SKM-1 treated with dmso at 0.1 percent for 144 hours (cell line): Measurements from ENCODE around the gene NLGN1.

ENCODE experiments used
- DNase-seq: peaks from one replicate; lab custom pipeline; 2025; ENCODE audit not compliant: unreplicated experiment; lab: John Stamatoyannopoulos, UW

Gene NLGN1

GRCh38 chr3:173945806-173946205 is 548.3 kb downstream of the NLGN1 start:
- DNase-seq: no peak

GRCh38 chr3:173954647-173955046 is 557.1 kb downstream of the NLGN1 start:
- DNase-seq: no peak

GRCh38 chr3:173957646-173958045 is 560.1 kb downstream of the NLGN1 start:
- no peak for DNase-seq

- DNase-seq: no peak
Observed at GRCh38 chr3:173958805-173959204, 561.3 kb downstream of the NLGN1 start.

DNA sequence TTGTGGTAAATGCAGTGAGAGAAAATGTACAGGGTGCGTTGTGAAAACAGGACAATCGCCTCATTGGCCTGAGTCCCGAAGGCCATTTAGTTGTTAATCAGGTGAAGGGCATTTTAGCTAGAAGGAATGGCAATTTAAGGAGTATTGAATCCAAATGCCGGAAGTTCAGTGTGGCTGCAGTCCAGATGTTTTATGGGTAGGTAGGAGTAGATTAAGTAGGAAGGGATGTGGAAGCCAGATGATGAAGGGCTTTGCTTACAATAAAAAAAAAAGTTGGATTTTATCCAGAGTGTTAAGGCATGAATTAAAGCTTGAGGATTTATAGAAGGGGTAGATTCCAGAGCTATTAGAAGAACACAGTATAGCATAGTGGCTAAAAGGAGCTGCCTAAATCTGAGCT is 572.7 kb downstream of the NLGN1 start:
- no peak for DNase-seq

GRCh38 chr3:173976281-173976680 is 578.7 kb downstream of the NLGN1 start:
- DNase-seq: no peak

GRCh38 chr3:173977747-173978146 is 580.2 kb downstream of the NLGN1 start:
- no peak for DNase-seq

GRCh38 chr3:173983343-173983742 is 585.8 kb downstream of the NLGN1 start:
- no peak for DNase-seq

- no peak for DNase-seq
Observed at GRCh38 chr3:173986861-173987410, 589.4 kb downstream of the NLGN1 start.

GRCh38 chr3:173988909-173989308 is 591.4 kb downstream of the NLGN1 start:
- DNase-seq: no peak

GRCh38 chr3:173992416-173992815 is 594.9 kb downstream of the NLGN1 start:
- no peak for DNase-seq

DNA sequence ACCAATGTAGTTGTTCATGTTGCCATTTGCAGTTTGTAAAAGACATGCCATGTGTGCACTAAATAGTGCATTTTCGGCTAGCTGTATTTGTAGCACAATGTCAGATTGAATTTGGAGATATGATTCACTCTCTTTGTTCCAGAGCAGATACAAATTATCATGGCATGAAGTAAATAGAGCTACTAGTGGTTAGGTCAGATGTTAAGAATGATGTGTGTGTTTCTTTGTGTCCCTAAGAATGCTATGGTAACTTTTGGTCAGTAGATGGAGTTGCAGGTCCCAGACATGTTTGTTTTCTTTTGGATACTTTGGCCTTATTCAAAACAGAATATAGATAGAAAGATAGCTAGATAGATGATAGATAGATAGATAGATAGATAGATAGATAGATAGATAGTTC is 595.8 kb downstream of the NLGN1 start:
- no peak for DNase-seq

DNA sequence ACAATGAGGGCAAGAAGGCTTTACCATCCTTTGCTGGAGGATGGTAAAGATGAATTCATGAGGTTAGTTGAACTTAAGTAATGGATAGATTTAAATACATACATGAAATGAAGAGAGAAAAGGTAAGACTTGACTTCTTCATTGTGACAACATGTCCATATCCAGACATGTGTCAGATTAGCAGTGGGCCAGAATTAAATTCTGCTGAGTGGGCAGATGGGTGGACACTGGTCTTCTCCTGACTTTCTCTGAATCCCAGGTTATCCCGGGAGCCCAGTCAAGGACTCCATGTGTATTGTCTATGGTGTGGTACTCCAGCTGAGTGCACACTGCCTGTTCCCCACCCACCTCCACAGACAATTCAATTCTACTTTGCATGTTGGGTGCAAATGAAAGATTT is 603.1 kb downstream of the NLGN1 start:
- DNase-seq: no peak

GRCh38 chr3:174002543-174002942 is 605.0 kb downstream of the NLGN1 start:
- DNase-seq: no peak

DNA sequence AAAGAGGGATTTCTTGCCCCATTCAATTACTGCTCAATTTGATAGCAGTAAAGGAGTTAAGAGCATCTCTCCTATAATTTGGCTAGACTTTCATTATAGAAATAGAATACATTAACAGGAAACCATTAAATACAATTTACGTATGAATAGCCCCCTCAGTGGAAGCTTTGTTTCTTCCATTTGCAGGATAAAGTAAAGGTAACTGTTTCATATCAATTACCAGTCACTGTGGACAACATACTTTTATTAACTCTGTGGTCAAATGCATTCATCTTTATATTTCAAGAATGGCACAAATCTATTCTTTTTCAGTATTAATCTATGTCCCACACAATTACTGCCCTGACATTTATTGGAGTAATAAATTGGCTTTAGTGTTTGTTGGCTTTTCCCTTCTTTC is 613.4 kb downstream of the NLGN1 start:
- no peak for DNase-seq

GRCh38 chr3:174016186-174016585 is 618.6 kb downstream of the NLGN1 start:
- no peak for DNase-seq

- DNase-seq: no peak
Observed at GRCh38 chr3:174020156-174020555, 622.6 kb downstream of the NLGN1 start.

DNA sequence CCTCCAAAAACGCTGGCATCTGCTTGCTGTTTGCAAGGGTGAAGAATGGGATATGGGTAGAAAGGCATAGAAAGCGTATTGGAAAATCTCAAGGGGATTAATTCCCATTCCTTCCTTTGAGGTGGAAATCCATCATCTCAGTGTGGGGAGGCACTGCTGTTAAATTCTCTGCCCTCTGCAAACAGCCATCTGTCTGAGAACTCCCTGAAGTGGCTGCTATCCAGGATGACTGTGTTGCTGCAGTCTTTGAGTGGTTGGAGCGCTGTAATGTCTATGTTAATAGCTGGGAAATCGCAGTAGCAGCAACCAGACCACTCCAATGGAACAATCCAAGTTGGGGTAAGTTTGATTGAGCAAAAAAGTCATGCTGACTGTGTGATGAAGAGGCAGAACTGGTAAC is 625.9 kb downstream of the NLGN1 start:
- no peak for DNase-seq

GRCh38 chr3:174028673-174029072 is 631.1 kb downstream of the NLGN1 start:
- DNase-seq: no peak

DNA sequence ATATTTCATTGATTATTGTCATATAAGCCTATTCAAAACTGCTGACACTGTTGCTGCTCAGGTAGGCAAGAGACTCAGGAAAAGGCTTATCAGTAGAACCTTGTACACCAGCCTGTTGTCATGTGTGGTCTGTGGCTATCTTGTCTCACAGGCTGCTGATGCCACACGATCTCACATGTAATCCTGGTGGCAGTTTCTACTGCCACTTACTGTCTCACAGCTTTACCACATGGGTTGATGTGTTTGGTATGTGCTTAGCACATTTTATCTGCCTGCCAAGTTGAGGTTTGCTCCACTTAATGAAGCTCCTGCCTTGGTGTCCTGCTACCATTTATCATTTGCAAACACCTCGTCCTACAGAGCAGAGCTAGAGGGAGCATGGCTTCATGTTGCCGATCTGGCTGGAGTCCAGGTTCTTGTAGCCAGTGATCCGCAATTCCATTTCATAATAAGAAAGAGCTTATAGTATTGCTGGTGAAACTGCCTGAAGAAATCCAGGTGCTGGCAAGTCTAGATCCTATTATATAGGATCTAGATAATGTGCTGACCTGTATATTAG is 637.9 kb downstream of the NLGN1 start:
- DNase-seq: no peak

- DNase-seq: no peak
Observed at GRCh38 chr3:174046311-174046710, 648.8 kb downstream of the NLGN1 start.

DNA sequence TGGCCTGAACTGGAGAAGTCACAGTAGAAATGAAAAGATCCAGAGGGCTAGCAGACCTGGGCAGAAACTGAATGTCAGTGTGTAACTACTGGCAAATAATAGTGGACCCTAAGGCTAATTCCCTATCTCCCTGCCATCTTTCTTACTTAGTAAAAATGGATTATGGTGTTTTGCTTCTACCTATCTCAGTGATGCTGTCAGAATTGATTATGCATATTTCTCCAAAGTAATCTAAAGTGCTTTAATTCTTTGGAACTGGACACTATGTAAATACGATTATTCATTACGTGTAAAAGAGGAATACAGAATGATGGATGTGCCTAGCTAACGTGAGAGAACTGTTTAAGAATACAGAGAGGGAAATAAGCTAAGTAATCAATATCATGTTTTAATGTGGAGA is 651.9 kb downstream of the NLGN1 start:
- no peak for DNase-seq

DNA sequence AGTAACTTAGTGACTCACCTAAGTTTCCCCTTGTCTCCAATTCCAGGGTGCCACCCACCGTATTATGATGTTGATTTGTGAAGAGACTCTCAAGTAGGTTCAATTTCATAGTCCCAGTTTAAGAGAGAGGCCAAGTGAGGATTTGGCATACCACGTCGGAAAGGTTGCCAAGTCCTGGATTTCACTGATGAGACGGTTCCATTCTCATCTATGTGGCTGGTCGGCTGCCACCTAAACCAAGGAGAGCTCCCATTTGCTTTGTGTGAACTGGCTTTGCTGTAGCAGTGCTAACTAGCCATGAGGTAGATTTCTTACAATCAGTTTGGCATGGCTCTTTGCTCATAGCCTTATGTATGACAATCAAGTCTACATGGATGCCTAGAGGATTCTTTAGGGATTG is 653.6 kb downstream of the NLGN1 start:
- DNase-seq: no peak
